Activated CD4-positive, alpha-beta T cell treated with anti-CD3 and anti-CD28 coated beads for 24 hours (primary cell): ENCODE measurements around the gene ECSIT.
"Not testable (repeated sequence)": the region's sequence is repeated elsewhere in the genome, so short reads cannot be mapped to it uniquely, and the experiment has no call there.

Source experiments
- DNase-seq, 2 donors: peaks; one replicate each; pipeline ENCODE4 v3.0.0-alpha.2; 2020; ENCODE audit warnings: low read depth in 2 of 2

Gene ECSIT

GRCh38 chr19:11478167-11479089 is 50.5 kb downstream of the ECSIT start:
- DNase-seq, result no peak

GRCh38 chr19:11475861-11476260 is 53.1 kb downstream of the ECSIT start:
- DNase-seq, result no peak

GRCh38 chr19:11475343-11475742 is 53.6 kb downstream of the ECSIT start:
- not testable (repeated sequence) for DNase-seq

- no peak for DNase-seq
Observed at GRCh38 chr19:11473725-11474124, 55.2 kb downstream of the ECSIT start.

- DNase-seq, result not testable (repeated sequence)
Observed at GRCh38 chr19:11468266-11468845, 60.6 kb downstream of the ECSIT start.

- no peak for DNase-seq
Observed at GRCh38 chr19:11465600-11465999, 63.3 kb downstream of the ECSIT start.

GRCh38 chr19:11464333-11465265 is 64.3 kb downstream of the ECSIT start:
- no peak for DNase-seq

GRCh38 chr19:11463391-11463790 is 65.5 kb downstream of the ECSIT start:
- no peak for DNase-seq

GRCh38 chr19:11461453-11461852 is 67.5 kb downstream of the ECSIT start:
- no peak for DNase-seq

- no peak for DNase-seq
Observed at GRCh38 chr19:11460207-11460606, 68.7 kb downstream of the ECSIT start.

- DNase-seq, result not testable (repeated sequence)
Observed at GRCh38 chr19:11458912-11459311, 70.0 kb downstream of the ECSIT start.

- no peak for DNase-seq
Observed at GRCh38 chr19:11458236-11458900, 70.6 kb downstream of the ECSIT start.

- DNase-seq, result no peak
Observed at GRCh38 chr19:11457831-11458230, 71.1 kb downstream of the ECSIT start.

GRCh38 chr19:11457115-11457514 is 71.8 kb downstream of the ECSIT start:
- no peak for DNase-seq

- DNase-seq, result no peak
Observed at GRCh38 chr19:11456659-11457058, 72.3 kb downstream of the ECSIT start.
